Bronchial epithelial cell (primary cell): Measurements from ENCODE around the gene TMEM45B. TPM values are rescaled to one million over a fixed set of nuclear protein-coding genes. Genes with fewer than 3 reads are reported as not detected.

Experiments used
- DNase-seq: peaks from one replicate; pipeline ENCODE4 v3.0.0-alpha.2; 2010; ENCODE audit warnings: low read depth
- FAIRE-seq: peaks from 2 replicates; lab custom pipeline; 2011; peaks lifted over from hg19 to GRCh38; lab: Jason Lieb, UNC
- H3K27me3 ChIP-seq: 2 replicates; pipeline ENCODE4 v1.5.1; 2011; ENCODE audit warnings: low read length; ENCODE audit not compliant: control insufficient read depth, insufficient read depth
- H3K36me3 ChIP-seq: 2 replicates; pipeline ENCODE4 v1.5.1; 2011; ENCODE audit warnings: low read length; ENCODE audit not compliant: control insufficient read depth, insufficient read depth
- H3K4me3 ChIP-seq: 2 replicates; pipeline ENCODE4 v1.5.1; 2011; ENCODE audit warnings: mild to moderate bottlenecking, low read depth, low read length, control low read depth
- total RNA-seq: library from RNA; depleted of rRNA; stranded (reverse); fragments of >200 nt; gene quantifications from 2 replicates; pipeline ENCODE4 v1.2.1, GENCODE V29; 2014
- TF ChIP-seq, protein P1 (sequence below): IDR thresholded peaks from 2 replicates; pipeline ENCODE4 v1.5.1; 2011; ENCODE audit warnings: mild to moderate bottlenecking, moderate library complexity, low read length, control low read depth, inconsistent platforms; ENCODE audit not compliant: insufficient read depth, severe bottlenecking

The TMEM45B gene
- total RNA-seq, result 162 and 317 TPM in 2 replicates

DNA sequence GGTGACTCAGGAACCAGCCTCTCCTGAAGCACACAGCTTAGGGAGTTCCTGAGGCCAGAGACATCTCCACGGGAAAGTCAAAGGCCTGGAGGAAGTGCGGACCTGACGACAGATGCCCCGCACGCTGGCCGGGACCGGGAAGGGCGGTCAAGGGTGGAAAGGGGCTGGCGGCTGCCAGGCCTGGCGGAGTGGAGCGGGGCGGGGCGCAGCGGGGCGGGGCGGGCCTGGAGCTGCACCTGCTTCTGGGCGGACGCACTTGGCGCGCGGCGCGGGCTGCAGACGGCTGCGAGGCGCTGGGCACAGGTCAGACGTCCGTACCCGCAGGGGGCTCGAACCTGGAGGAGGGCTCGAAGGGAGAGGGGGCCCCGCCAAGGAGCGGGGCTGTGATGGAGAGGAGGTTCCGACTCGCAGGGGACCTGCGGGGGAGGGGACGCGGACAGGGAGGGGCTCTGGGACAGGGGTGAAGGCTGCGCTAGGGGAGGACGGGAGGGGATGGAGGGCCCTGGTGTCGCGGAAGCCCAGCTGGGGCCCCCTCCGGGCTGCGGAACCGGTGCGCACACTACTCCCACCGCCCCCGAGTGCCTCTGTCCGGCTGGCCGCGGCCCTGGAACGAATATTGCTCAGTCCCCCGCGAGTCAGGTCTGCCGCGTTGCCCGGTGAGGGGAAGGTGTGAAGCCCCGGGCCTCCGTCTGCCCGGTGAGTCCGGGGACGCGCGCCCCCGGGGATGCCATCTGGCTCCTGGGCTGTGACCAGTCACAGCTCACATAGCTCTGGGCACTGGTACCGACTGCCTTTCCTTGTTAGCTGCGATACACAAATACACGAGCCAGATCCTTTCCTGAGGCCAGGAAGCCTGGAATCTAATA lies at the start of gene TMEM45B:
TSS of gene TMEM45B (plus strand) at position 253 of the 866 bp plus-strand sequence. CDS start 36,635 bp downstream, outside the sequence.
- H3K36me3 ChIP-seq, result no peaks in the 10 kb centered on the region
- TF ChIP-seq, protein P1, sequence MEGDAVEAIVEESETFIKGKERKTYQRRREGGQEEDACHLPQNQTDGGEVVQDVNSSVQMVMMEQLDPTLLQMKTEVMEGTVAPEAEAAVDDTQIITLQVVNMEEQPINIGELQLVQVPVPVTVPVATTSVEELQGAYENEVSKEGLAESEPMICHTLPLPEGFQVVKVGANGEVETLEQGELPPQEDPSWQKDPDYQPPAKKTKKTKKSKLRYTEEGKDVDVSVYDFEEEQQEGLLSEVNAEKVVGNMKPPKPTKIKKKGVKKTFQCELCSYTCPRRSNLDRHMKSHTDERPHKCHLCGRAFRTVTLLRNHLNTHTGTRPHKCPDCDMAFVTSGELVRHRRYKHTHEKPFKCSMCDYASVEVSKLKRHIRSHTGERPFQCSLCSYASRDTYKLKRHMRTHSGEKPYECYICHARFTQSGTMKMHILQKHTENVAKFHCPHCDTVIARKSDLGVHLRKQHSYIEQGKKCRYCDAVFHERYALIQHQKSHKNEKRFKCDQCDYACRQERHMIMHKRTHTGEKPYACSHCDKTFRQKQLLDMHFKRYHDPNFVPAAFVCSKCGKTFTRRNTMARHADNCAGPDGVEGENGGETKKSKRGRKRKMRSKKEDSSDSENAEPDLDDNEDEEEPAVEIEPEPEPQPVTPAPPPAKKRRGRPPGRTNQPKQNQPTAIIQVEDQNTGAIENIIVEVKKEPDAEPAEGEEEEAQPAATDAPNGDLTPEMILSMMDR, result no peak
- no peak for FAIRE-seq
- DNase-seq, result no peak
- peak within 1 kb of the TSS; percentile 72 for H3K4me3 ChIP-seq
- no peaks in the 10 kb centered on the region for H3K27me3 ChIP-seq

DNA sequence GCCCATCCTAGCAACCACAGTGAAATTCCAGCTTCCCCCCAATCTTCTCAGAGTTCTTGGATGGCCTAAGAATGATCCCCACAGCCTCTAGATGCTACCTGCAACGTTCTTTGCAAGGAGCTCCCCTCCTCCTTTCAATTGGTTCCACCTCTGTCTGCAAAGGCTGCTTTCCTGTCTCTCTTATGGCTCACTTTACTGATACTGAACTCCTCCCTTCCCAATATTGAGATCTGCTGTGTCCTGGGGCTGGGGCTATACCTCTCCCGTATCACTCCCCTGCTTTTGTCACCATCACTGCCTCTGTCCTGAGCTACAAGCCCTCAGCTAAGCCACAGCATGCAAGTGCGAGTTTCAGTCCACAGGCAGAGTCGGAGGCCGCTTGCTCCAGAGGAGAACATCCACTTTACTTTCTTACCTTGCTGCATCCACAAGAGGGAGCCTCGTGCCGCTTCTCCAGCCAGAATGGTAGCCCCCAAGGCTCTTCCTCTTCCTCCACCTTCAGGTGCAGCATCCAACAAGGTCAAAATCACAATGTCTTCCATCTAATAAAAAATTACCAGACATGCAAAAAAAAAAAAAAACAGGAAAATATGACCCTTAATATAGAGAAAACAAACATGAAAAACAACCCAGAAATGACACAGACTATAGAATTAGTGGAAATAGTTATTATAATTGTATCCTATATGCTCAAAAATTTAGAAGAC lies 48.6 kb upstream of the TMEM45B start:
- Histone ChIP-seq H3K27me3 (no peaks in the 10 kb centered on the region), H3K4me3 (no peak overlapping the region), H3K36me3 (no peaks in the 10 kb centered on the region)
- DNase-seq (peak; percentile 27), FAIRE-seq (no peak)
- TF ChIP-seq, protein P1, result peak; percentile 74

DNA sequence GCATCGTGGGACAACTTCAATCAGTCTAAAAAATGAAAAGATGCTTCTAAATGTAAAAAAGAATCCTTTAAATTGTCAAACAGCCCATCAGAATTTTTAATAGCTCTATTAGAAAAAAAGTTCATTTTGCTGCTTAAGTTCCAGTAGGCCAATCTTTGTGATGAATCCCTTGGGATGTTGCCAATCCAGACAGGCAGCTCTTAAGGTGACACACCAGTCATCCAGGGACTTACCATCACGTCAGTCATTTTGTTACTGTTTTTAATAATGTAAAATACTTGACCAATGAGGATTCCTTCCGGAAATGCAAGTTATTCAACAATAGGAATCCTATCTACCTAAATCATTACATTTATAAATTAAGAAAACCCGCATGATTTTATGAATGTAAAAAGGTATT lies 47.8 kb upstream of the TMEM45B start:
- TF ChIP-seq, protein P1, result no peak
- Histone ChIP-seq H3K27me3 (no peaks in the 10 kb centered on the region), H3K36me3 (no peaks in the 10 kb centered on the region), H3K4me3 (no peak overlapping the region)
- DNase-seq (no peak), FAIRE-seq (no peak)

DNA sequence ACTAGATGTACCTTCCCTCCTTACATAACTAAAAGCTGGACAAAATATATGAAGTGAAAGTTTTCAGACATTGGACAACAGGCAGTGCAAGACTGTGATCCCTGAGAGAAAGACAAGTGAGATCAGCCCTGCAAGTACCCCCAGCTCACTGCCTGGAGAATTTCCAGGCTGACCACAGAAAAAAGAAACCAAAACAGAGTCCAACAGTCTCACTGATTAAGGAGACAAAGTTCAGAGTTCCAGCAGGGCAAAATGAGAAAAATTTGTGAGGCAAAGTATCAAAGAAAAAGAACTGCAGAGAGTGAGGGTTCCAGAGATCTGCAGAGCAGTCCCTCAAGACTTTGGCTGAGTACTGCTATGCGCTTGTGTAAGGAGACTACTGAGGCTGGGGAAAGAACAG lies 47.3 kb upstream of the TMEM45B start:
- TF ChIP-seq, protein P1, result no peak
- no peaks in the 10 kb centered on the region for H3K36me3 ChIP-seq
- DNase-seq, result no peak
- H3K27me3 ChIP-seq, result no peaks in the 10 kb centered on the region
- H3K4me3 ChIP-seq, result no peak overlapping the region
- FAIRE-seq, result no peak

DNA sequence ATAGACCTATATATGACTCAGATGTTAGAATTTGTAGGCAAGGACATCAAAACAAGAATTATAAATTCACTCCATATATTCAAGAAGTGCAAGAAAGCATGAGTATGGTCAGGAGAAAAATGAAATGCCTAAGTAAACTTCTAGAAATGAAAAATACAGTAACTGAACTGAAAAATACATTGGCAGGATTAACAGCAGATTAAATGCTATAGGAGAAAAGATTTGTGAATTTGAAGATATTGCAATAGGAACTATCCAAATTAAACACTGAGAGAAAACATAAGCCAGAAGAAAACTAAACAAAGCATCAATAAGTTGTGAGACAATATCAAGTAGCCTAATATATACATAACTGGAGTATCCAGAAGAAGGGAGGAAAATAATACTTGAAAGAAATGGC lies 46.6 kb upstream of the TMEM45B start:
- Histone ChIP-seq H3K27me3 (no peaks in the 10 kb centered on the region), H3K4me3 (no peak overlapping the region), H3K36me3 (no peaks in the 10 kb centered on the region)
- FAIRE-seq (no peak), DNase-seq (no peak)
- TF ChIP-seq, protein P1, result no peak
